Measurements from ENCODE around the gene PRKCE. TPM values are rescaled to one million over a fixed set of nuclear protein-coding genes. Genes with fewer than 3 reads are reported as not detected.

PRKCE gene
- total and polyA plus RNA-seq, 7 donors, result 3.0 to 22.8 (median 16.1) TPM

DNA sequence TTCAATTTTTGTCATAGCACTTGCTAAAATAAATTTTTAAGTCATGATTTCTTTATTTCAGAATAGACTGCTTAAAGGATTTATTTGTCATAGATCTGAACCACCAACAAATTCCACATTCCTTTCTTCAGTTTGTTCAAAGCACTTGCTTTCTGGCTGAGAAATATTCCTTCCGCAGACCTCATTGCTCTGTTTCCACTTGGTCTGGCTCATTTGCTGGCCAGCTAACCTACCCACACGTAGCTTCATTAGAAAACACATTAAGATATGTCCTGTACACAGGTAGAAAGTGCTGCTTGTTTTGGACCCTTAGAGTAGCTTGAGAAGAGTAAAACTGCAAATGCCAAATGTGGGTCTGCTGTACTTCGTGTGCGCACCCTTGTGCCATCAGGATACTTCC is 479.0 kb downstream of the PRKCE start:
- ATAC-seq (no peak), DNase-seq (no peak)
- Histone ChIP-seq H3K36me3 (ENCODE audit: insufficient read depth in 1 of 2, low read depth in 1 of 2) (no peaks in the 10 kb centered on the region), H3K27ac (no peak overlapping the region), H3K27me3 (ENCODE audit: insufficient read depth in 3 of 3, low read length in 2 of 3) (no peaks in the 10 kb centered on the region), H3K4me3 (no peak overlapping the region), H3K9me3 (no peaks in the 10 kb centered on the region), H3K4me1 (peaks cover 6% of the 10 kb centered on the region)
- intact Hi-C loops (cut with DNase I), result no loop called here
- 84 to 95% (median 90%) methylated on average over 4 of the region's 4 CpGs for WGBS, 3 donors
- TF ChIP-seq, protein P1, sequence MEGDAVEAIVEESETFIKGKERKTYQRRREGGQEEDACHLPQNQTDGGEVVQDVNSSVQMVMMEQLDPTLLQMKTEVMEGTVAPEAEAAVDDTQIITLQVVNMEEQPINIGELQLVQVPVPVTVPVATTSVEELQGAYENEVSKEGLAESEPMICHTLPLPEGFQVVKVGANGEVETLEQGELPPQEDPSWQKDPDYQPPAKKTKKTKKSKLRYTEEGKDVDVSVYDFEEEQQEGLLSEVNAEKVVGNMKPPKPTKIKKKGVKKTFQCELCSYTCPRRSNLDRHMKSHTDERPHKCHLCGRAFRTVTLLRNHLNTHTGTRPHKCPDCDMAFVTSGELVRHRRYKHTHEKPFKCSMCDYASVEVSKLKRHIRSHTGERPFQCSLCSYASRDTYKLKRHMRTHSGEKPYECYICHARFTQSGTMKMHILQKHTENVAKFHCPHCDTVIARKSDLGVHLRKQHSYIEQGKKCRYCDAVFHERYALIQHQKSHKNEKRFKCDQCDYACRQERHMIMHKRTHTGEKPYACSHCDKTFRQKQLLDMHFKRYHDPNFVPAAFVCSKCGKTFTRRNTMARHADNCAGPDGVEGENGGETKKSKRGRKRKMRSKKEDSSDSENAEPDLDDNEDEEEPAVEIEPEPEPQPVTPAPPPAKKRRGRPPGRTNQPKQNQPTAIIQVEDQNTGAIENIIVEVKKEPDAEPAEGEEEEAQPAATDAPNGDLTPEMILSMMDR (IDR thresholded peaks at IDR 0.05), result no peak

DNA sequence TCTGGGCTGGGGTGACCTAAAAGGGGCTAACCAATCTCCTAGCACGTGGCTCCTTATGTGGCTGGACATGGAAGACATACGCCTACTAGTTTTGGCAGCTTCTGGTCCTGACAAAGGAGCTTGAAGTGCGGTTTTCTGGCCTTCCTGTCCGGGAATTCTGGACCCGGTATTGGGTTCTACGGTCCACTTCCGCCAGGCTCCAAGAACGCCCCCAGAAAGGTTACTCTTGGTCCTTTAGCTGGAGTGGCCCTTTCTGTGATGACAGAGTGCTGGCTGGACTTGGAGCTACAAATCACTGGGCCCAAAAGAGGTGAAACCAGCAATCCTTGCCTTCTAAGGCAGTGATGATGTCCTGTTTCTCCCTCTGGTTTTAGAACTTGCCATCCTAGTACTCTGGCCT is 481.5 kb downstream of the PRKCE start:
- Histone ChIP-seq H3K36me3 (ENCODE audit: insufficient read depth in 1 of 2, low read depth in 1 of 2) (no peaks in the 10 kb centered on the region), H3K27me3 (ENCODE audit: insufficient read depth in 3 of 3, low read length in 2 of 3) (no peaks in the 10 kb centered on the region), H3K4me3 (no peak overlapping the region), H3K27ac (no peak overlapping the region), H3K9me3 (no peaks in the 10 kb centered on the region), H3K4me1 (peaks cover 6% of the 10 kb centered on the region)
- ATAC-seq (no peak), DNase-seq (no peak)
- intact Hi-C loops (cut with DNase I), result no loop called here
- WGBS, 3 donors, result 94 to 98% (median 97%) methylated on average over 8 of the region's 8 CpGs
- TF ChIP-seq, protein P1 (IDR thresholded peaks at IDR 0.05), result no peak

DNA sequence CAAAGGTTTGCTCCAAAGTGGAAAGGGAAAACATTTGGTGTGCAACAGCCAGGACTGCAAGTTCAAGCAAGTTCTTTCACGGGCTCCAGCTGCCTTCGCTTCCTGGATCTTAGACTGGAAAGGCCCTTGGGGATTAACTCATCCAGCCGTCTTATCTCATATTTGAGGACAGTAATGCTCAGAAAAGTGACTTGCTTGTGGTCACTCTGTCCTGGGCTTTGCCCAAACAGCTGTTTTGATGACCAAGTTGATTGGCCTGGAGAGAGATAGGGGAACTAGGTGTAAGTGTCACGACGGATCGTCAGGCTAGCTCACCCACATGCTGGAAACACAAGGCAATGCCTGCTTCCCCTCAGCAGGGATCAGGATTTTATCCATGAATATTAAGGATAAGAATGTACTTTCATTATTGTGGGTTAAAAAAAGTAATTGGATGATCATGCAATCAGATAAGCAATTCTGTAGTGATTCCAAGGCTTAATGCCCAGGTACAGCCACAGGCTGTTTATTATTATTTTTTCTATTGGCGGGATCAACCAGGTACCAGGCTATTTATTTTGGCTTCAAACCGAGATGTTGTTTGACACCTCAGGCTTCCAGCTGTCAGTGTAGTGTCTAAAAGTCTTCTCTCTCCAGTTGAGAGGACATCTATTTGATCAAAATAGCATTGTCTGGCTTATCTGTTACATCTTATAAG is 483.2 kb downstream of the PRKCE start:
- TF ChIP-seq, protein P1 (IDR thresholded peaks at IDR 0.05), result no peak
- intact Hi-C loops (cut with DNase I), result no loop called here

DNA sequence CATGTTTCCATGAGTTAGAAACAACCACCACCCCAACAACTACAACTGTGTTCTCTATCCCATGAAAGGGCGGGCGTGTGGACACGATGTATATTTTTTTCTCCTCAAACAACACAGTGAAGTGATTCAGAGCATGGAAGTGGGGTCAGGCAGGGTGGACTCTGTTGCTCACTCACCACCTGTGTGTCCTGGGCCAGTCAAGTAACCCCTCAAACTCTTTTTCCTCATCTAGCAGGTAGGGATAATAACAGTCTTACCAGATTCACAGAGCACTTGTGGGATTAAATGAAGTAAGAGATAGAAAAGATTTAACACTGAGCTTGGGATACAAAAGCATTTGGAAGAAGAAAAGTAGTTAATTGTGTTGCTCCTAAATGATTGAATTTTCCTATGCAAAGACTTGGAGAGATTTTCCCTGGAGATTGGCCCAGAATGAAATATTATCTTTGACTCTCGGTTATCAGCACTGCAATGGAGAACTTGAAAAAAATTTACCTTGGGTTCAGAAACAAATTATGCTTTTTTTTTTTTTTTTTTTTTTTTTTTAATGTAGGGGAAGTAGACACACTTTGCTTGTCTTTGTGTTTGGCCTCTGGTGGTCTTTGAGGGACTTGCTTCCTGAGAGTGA is 483.9 kb downstream of the PRKCE start:
- H3K9me3 ChIP-seq, result no peaks in the 10 kb centered on the region
- no peak overlapping the region for H3K4me3 ChIP-seq
- WGBS, 3 donors, result 65 to 75% (median 73%) methylated on average over 4 of the region's 4 CpGs
- TF ChIP-seq, protein P1 (IDR thresholded peaks at IDR 0.05), result no peak
- DNase-seq, result no peak
- intact Hi-C loops (cut with DNase I), result no loop called here
- H3K27ac ChIP-seq, result peak overlapping the region; percentile 17
- no peak for ATAC-seq
- no peaks in the 10 kb centered on the region for H3K36me3 ChIP-seq (ENCODE audit: insufficient read depth in 1 of 2, low read depth in 1 of 2)
- peaks cover 6% of the 10 kb centered on the region for H3K4me1 ChIP-seq
- H3K27me3 ChIP-seq (ENCODE audit: insufficient read depth in 3 of 3, low read length in 2 of 3), result no peaks in the 10 kb centered on the region

More for the DNA sequence above, 483.2 kb downstream of the PRKCE start:
- peaks cover 6% of the 10 kb centered on the region for H3K4me1 ChIP-seq
- no peaks in the 10 kb centered on the region for H3K36me3 ChIP-seq (ENCODE audit: insufficient read depth in 1 of 2, low read depth in 1 of 2)
- peak in 1 of 2 donors; percentile 54 for DNase-seq
- H3K27ac ChIP-seq, result peak overlapping the region; percentile 17
- no peaks in the 10 kb centered on the region for H3K27me3 ChIP-seq (ENCODE audit: insufficient read depth in 3 of 3, low read length in 2 of 3)
- WGBS, 3 donors, result 46 to 48% (median 47%) methylated on average over 8 of the region's 8 CpGs
- H3K4me3 ChIP-seq, result no peak overlapping the region
- peak in 2 of 4 donors; percentile 27 to 42 for ATAC-seq
- no peaks in the 10 kb centered on the region for H3K9me3 ChIP-seq

All from psoas muscle (tissue), 8 donors.